ENCODE measurements around the gene TCF20.

The TCF20 gene

DNA sequence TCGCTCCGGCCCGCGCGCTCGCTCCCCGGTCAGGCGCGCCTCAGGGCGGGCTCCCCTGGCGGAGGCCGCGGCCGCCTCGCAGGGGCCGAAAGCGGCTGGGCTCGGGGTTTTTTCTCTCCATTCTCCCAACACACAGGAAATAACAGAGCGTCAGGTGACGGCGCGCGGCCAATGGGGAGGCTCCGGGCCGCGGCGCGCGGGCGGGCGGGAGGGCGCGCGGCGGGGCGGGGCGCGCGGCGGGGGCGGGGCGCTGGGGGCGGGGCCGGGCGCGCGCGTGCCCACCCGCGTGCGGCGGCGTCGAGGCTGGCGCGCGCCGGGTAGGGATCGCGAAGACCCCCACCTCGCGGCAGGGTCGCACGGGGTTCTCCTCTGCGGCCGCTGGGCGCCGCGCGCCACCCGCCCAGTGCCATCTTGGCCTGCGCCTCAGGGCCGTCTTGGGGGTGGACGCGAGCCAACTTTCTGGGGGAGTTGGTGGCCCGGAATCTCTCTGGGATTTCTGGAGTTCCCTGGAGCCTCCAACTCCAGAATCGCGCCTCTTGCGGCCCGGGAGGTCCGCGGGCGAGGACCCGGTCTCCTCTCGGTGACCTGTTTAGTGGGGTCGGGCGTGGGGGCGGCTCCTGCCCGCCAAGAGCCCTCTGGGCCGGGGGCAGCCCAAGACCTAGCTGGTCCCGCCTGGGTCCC is at the start of gene TCF20:
Gene TCF20 (minus strand): TSS at position 144 of the 681 bp plus-strand sequence. CDS start 55,348 bp downstream, outside the sequence.
- intact Hi-C loops (cut with DNase I) = no loop called here
- peak; percentile 62 to 96 (median 74) for DNase-seq

GRCh38 chr22:42319386-42319785 is 48.9 kb upstream of the TCF20 start:
- intact Hi-C loops (cut with DNase I) = no loop called here
- DNase-seq = no peak

DNA sequence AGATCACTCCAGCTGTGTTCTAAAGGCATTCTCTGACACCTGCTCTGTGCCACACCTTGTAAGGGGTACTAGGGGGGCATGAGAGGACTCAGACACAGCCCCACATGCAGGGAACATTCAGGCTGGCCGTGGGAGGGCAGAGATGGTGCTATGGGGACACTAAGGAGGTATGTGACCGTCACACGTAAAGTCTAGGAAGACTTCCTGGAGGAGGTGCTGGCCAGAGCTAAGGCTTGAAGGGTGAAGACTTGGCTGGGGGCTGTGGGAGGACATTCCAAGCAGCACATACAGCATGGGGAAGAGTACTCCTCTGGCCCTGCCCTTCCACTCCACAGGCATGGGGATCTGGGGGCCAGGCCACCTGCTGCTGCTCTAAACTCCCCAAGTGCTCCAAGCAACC is 48.5 kb upstream of the TCF20 start:
- no peak for DNase-seq
- intact Hi-C loops (cut with DNase I) = no loop called here

- intact Hi-C loops (cut with DNase I) = no loop called here
- DNase-seq = peak in 8 of 10 donors; percentile 53 to 95 (median 76)
Observed at GRCh38 chr22:42317691-42318547, 47.5 kb upstream of the TCF20 start.

DNA sequence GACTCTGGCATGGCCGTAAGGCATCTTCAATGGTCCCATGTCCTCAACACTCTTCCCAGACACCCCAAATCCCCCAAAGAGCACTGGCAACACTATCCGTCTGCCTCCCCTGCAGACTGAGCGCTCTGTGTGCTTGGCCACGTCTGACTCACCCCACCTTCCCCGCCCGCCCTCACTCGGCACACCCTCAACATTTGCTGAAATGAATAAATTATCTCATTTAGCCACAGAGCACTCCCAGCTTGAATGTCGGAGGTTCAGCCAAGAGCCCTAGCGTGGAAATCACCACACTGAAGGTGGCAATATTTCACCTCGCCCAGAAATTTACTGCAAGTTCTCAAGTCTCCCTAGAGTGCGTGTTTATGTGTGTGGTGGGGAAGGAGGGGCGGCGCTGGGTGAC is 46.6 kb upstream of the TCF20 start:
- peak in 9 of 10 donors; percentile 49 to 94 (median 81) for DNase-seq
- intact Hi-C loops (cut with DNase I) = no loop called here

DNA sequence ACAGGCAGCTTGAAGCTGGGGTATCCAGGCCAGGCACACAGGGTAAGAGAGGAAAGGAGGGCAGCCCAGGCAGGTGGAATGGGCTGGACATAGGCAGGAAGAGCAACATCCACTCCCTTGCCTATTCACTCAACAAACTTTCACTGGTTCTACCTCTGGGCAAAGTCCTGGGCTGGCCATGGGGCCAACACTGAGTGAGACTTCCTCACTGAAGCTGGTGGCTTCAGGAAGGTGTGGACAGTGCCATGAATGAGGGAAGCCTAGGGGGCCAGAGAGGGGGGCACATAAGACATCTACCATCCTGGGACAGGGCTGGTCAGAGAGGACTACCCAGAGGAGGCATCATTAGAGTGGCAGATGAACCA is 44.9 kb upstream of the TCF20 start:
- intact Hi-C loops (cut with DNase I) = no loop called here

GRCh38 chr22:42314709-42315391 is 44.4 kb upstream of the TCF20 start:
- intact Hi-C loops (cut with DNase I) = no loop called here
- no peak for DNase-seq

More for the DNA sequence above, 44.9 kb upstream of the TCF20 start:
- no peak for DNase-seq

DNA sequence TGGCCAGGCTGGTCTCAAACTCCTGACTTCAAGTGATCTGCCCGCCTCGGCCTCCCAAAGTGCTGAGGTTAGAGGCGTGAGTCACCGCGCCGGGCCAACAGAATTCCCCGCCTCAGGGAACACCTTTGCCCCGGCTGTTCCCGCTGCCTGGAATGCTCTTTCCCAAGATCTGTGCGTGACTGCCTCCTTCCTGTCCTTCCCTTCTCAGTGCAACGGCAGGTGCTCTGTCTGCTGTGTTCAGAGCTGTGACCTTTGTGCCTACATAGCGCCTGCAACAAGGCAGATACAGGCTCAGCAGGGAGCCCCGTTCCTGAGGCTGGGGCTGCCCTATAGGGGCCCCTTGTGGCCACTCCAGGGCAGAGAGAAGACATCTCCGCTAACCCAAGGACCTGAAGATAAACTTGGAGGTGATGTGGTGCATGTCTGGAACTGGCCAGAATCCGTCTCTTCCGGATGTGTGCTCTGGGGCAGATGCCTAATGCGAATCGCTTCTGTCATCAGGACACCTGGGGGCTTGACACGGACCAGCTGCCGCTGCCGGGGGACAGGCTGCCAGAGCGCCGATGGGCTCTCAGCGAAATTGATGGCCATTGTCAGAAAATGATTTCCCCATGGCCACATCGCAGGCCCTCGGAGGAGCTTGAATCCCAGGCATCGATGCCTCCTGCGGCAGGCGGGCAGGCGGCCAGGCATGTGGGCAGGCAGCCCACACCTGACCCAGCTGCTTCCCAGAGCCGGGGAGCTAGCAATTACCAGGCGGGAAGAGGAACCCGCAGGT is 43.5 kb upstream of the TCF20 start:
- intact Hi-C loops (cut with DNase I) = no loop called here

DNA sequence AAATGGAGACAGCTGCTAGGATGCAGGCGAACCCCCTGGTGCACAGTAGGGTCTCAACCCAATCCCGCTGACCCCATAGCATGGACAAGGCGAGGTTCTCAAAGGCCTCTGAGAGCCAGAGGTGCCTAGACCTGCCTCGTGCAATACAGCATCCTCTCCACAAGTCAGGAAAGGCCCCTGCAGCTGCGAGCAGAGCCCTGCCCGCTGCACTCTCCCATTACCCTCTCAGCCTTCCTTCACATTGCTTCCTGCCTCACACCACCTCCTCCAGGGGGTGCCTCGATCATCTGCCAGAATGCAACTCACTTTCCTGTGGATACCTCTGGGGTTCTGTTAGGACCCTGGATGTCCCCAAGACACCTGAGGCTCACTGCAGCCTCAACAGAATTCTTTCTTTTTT is 42.8 kb upstream of the TCF20 start:
- no peak for DNase-seq
- intact Hi-C loops (cut with DNase I) = no loop called here

More for the DNA sequence above, 43.5 kb upstream of the TCF20 start:
- DNase-seq = peak in 9 of 10 donors; percentile 39 to 93 (median 59)

DNA sequence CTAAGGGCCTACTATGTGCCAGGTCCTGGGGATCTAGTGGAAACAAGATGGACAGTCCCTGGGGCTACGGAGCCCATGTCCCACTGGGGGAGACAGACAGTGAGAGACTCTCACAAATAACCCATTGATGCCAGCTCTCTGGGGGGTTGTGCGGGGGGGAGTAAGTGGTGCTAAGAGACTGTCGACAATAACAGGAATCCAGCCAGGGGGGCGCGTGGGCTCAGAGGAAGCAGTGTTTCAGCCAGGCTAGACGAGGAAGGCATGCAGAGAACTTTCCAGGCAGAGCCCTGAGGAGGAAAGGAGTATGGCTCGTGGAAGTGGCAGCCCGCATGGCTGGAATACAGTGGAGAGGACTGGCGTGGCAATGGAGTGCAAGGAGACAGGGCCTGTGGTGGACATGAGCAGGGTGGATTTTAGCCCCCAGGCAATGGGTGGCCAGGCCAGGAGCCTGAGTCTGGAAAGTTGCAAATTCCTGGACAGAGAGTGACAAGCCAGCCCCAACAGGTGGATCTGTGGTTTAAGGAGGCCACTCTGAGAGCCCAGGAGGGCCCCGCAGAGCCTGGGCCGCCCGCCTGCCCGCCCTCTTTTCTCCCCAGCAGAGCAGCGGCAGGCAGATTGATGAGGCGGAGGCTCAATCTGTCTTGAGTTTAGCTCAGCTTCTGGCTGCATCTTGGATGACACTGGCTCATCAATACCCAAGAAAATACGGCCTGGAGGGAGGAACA is 40.0 kb upstream of the TCF20 start:
- intact Hi-C loops (cut with DNase I) = no loop called here
- peak in 1 of 10 donors; percentile 40 for DNase-seq

- intact Hi-C loops (cut with DNase I) = no loop called here
Observed at GRCh38 chr22:42309865-42310264, 39.4 kb upstream of the TCF20 start.

DNA sequence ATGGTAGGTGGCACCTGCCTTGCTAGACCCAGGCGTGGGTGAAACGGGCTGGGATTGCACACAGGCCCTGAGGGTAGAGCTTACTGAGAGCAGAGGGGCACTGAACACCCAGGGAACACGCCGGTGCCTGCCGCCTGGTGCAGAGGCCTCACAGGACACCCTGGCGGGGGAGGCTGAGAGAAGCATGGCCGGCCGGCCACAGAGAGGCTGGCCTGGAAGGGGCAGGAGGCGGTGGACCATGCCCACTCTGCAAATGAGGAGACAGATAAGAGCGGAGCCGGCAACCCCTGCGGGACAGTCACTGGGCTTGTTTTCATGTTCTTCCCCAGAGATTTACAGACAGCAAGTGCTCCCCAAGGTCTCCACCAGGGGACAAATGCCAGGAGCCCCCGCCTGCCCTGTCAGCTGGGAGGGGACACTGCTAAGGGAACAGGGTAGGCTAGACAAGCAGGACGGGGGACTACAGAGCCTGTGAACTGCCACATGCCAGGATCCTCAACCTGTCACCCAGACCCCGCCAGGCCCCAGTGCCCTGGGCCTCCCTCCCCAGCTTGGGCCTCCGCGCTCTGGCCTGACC is 38.5 kb upstream of the TCF20 start:
- intact Hi-C loops (cut with DNase I) = no loop called here
- no peak for DNase-seq

More at GRCh38 chr22:42309865-42310264, 39.4 kb upstream of the TCF20 start:
- DNase-seq = no peak

DNA sequence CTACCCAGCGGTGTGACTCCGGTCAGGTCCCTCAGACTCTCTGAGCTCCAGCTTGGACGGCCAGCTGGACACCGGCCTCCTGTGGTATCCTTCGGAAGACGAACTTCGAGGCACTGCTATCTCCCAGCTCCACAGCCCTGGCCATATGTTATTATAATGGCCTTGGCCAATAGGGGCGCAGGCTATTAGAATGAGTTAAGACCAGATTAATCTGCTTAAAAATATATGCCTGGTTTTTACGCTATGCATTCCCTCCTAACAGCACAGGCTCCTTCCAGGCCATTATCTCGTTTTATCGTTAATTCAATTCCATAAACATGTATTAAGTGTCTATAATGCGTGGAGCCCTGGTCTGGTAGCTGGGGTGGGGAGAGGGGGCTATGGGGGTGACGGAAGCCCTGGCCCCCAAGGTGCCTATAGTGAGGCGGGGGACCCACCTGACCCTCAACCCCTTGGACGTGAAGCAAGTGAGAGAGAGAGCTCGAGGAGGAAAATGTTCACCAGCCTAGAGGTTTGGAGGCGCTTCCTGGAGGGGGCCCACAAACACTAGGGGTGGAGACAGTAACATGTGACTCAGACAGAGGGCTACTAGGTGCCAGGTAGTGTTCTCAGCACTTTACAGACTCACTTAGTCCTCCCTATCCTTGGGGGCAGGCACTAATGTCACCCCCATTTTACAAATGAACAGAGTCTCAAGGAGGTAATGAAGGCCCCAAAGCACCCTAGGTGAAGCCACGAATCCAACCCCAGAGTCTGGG is 37.5 kb upstream of the TCF20 start:
- intact Hi-C loops (cut with DNase I) = no loop called here
- DNase-seq = no peak

DNA sequence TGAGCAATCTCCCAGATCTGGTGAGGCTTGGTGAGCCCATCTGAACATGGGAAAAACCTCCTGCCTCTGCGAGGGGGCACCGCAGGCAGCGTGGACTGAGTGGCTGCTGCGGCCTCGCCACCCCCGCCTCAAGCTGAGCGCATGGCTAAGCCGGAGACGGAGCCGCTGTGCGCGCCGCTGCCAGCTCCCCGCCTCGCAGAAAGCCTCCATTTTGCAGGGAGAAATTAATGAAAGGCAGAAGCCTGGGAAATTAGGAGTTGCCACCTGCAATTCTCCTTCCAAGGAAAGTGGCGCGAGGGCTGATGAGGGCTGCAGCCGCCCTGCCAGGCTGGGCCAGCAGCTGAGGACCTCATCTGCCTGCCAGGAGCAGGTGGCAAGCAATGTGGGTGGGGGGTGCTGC is 35.6 kb upstream of the TCF20 start:
- intact Hi-C loops (cut with DNase I) = no loop called here
- peak in 1 of 10 donors; percentile 87 for DNase-seq

DNA sequence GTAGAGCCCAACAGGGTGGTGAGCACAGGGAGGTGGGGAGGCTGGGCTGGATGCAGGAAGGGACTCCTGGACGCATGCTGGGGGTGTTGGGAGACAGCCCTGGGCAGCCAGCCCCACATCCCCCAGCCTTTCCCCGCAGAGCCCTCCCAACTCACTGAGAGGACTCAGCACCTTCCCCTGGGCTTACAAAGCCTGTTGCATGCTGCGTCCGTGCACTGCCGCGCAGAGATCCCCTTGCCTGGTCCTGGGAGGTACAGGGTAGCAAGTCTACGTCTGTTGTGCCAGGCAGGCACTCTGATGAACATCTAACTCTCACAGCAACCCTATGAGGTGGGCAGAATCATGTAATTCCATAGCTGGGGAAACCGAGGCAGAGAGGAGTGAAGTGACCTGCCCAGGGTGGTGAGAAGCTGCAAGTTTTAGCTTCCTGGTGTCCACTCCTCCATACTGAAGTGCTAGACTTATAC is 33.9 kb upstream of the TCF20 start:
- DNase-seq = no peak
- intact Hi-C loops (cut with DNase I) = no loop called here

- no peak for DNase-seq
Observed at GRCh38 chr22:42303396-42304323, 33.2 kb upstream of the TCF20 start.

GRCh38 chr22:42301742-42302102 is 31.3 kb upstream of the TCF20 start:
- DNase-seq = no peak
- intact Hi-C loops (cut with DNase I) = no loop called here

More at GRCh38 chr22:42303396-42304323, 33.2 kb upstream of the TCF20 start:
- intact Hi-C loops (cut with DNase I) = no loop called here
